ENCODE measurements around the gene SMAGP. TPM values are rescaled to one million over a fixed set of nuclear protein-coding genes. Genes with fewer than 3 reads are reported as not detected.

SMAGP gene
- total and polyA plus RNA-seq, 2 of the 13 experiments (the other 11 are each of a cell fraction or from before 2014, with no cell fraction given) = 9.2 TPM

- TF ChIP-seq HHEX (CRISPR knock-in tag; IDR thresholded peaks at IDR 0.05) (no peak), KDM2A (CRISPR knock-in tag; IDR thresholded peaks at IDR 0.05; ENCODE audit: borderline replicate concordance, low read depth) (0 out of 2 replicates have a peak, but pooled peaks have one; percentile 15), RBM22 (optimal IDR thresholded peaks at IDR 0.05; ENCODE audit: low read length) (no peak), ZNF746 (CRISPR knock-in tag; IDR thresholded peaks at IDR 0.05) (0 out of 2 replicates have a peak, but pooled peaks have one; percentile 26), ZKSCAN5 (CRISPR knock-in tag; IDR thresholded peaks at IDR 0.05) (no peak)
Measured at GRCh38 chr12:51218607-51219161, 51.5 kb downstream of the SMAGP start (continued).

- peaks cover 16% of the 10 kb centered on the region for H3K4me1 ChIP-seq (ENCODE audit: insufficient read depth, low read length)
- H3K36me3 ChIP-seq (replicated peaks in 1 of 2; ENCODE audit: control insufficient read depth in 1 of 2, insufficient read depth in 2 of 2, low read length in 2 of 2) = no peaks in the 10 kb centered on the region
- ChIA-PET POLR2A (interaction anchor here (0.7 to 2.6 kb wide), 20 partner anchors 11 to 453 kb away, joined by 3 to 43 read pairs (median 4); partner anchors contain the start of genes CSRNP2, DAZAP2 and TFCP2), CTCF (ENCODE audit: low intra/inter-chr PET ratio, low total read pairs) (no interaction called here)
- WGBS (ENCODE audit: low lambda C conversion rate) = 0% methylated on average over 26 of the region's 35 CpGs
- DNase-seq (ENCODE audit: low spot score) (peak; percentile 57), FAIRE-seq (no peak), ATAC-seq (peak; percentile 86)
- H2AFZ ChIP-seq (ENCODE audit: low read length) = peak within 1 kb of the TSS; percentile 68
- peak within 1 kb of the TSS; percentile 99 for H3K4me2 ChIP-seq (ENCODE audit: low read depth, low read length)
- H3K9me3 ChIP-seq (ENCODE audit: low read length) = no peaks in the 10 kb centered on the region
- peak within 1 kb of the TSS; percentile 71 to 79 (median 73) for H3K4me3 ChIP-seq (replicated peaks in 1 of 3; ENCODE audit: insufficient read depth in 1 of 3, low read depth in 2 of 3, low read length in 3 of 3)
- H3K27me3 ChIP-seq (ENCODE audit: control insufficient read depth in 1 of 2, insufficient read depth in 2 of 2, low read length in 2 of 2) = no peaks in the 10 kb centered on the region; a peak in 1 of 5 replicates
- peak within 1 kb of the TSS; percentile 44 for H3K27ac ChIP-seq (ENCODE audit: extremely low read length, insufficient read depth, low read length)
- H4K20me1 ChIP-seq (ENCODE audit: insufficient read depth, low read length) = no peaks in the 10 kb centered on the region
- in situ Hi-C loops (cut with HindIII; ENCODE audit: extremely low pct_ligation_motif_present, low pct_unique_long_range_greater_than_20kb) = no loop called here
- H3K79me2 ChIP-seq (ENCODE audit: insufficient read depth, low read length) = no peaks in the 10 kb centered on the region
- intact Hi-C loops (cut with micrococcal nuclease; ENCODE audit: unreplicated experiment) = loop anchor here (2.0 kb wide), 1 partner anchor 45 kb away; the partner anchor contains the start of gene TFCP2
- BruUV-seq (replicated peaks) = no TSS peak
- H3K9ac ChIP-seq (ENCODE audit: insufficient read depth, low read depth, low read length) = peak within 1 kb of the TSS; percentile 65
- TF ChIP-seq ZNF746 (CRISPR knock-in tag; IDR thresholded peaks at IDR 0.05) (0 out of 2 replicates have a peak, but pooled peaks have one; percentile 3), PCBP1 (IDR thresholded peaks at IDR 0.05; ENCODE audit: borderline replicate concordance, low read depth, low read length) (peak; percentile 86; the same call in 1 of the 2 replicates), ZNF615 (CRISPR knock-in tag; IDR thresholded peaks at IDR 0.05; ENCODE audit: borderline replicate concordance) (no peak), ZNF674 (CRISPR knock-in tag; IDR thresholded peaks at IDR 0.05; ENCODE audit: low read depth) (peak; percentile 76; the same call in 1 of the 2 replicates), SUZ12 (IDR thresholded peaks at IDR 0.05; ENCODE audit: low read depth, low read length) (no peak), GABPB1 (CRISPR knock-in tag; IDR thresholded peaks at IDR 0.05) (peak; percentile 39; the same call in 1 of the 2 replicates), POLR2A (IDR thresholded peaks at IDR 0.05; ENCODE audit: insufficient read depth in 1 of 2, low read depth in 2 of 2, low read length in 2 of 2) (0 out of 4 replicates have a peak, but pooled peaks of 1 of the 2 experiments have one; percentile 36), THRA (CRISPR knock-in tag; IDR thresholded peaks at IDR 0.05; ENCODE audit: borderline replicate concordance) (peak; percentile 35; the same call in 1 of the 2 replicates), YEATS4 (CRISPR knock-in tag; IDR thresholded peaks at IDR 0.05; ENCODE audit: borderline replicate concordance) (peak; percentile 35; the same call in 1 of the 2 replicates), HNRNPLL (IDR thresholded peaks at IDR 0.05; ENCODE audit: low read depth, low read length, poor library complexity, severe bottlenecking) (peak; percentile 18), ZBED4 (CRISPR knock-in tag; IDR thresholded peaks at IDR 0.05; ENCODE audit: borderline replicate concordance) (0 out of 2 replicates have a peak, but pooled peaks have one; percentile 32), ZNF337 (CRISPR knock-in tag; IDR thresholded peaks at IDR 0.05; ENCODE audit: borderline replicate concordance, low read depth) (no peak)
Measured at GRCh38 chr12:51217968-51218606, 52.1 kb downstream of the SMAGP start, which contains the start of gene POU6F1. POU6F1 (minus strand) TSS chr12:51218062; CDS start chr12:51206836, 11,226 bp downstream.

All from HepG2 (cell line).